ENCODE data around the gene SNAPIN. TPM values are rescaled to one million over a fixed set of nuclear protein-coding genes. Genes with fewer than 3 reads are reported as not detected.

The SNAPIN gene
- total and polyA plus RNA-seq, 3 donors from 2014 or later, result 48.9 to 61.7 (median 57.4) TPM

GRCh38 chr1:153631047-153632022 lies 27.2 kb upstream of the SNAPIN start:
- intact Hi-C loops (cut with DNase I; ENCODE audit: low total_unique reads), result no loop called here

GRCh38 chr1:153633161-153633753 lies 25.2 kb upstream of the SNAPIN start:
- peak overlapping the region; percentile 87 to 93 for H3K4me3 ChIP-seq
- DNase-seq, result no peak
- intact Hi-C loops (cut with DNase I; ENCODE audit: low total_unique reads), result no loop called here
- no peaks in the 10 kb centered on the region for H3K27me3 ChIP-seq
- H3K4me1 ChIP-seq, result peaks cover 16% of the 10 kb centered on the region
- WGBS, 2 donors, result 21 to 28% methylated on average over 18 of the region's 18 CpGs
- TF ChIP-seq POLR2A (IDR thresholded peaks at IDR 0.05) (no peak), CTCF (IDR thresholded peaks at IDR 0.05) (no peak)
- peak overlapping the region; percentile 98 to 100 for H3K27ac ChIP-seq
- no peaks in the 10 kb centered on the region for H3K36me3 ChIP-seq (ENCODE audit: low read depth, missing control alignments)
- no peaks in the 10 kb centered on the region for H3K9me3 ChIP-seq

More at GRCh38 chr1:153631047-153632022, 27.2 kb upstream of the SNAPIN start:
- Histone ChIP-seq H3K4me1 (peaks cover 31% of the 10 kb centered on the region), H3K27ac (peak overlapping the region in 1 of 2 donors; percentile 35), H3K36me3 (ENCODE audit: low read depth, missing control alignments) (no peaks in the 10 kb centered on the region), H3K27me3 (no peaks in the 10 kb centered on the region), H3K4me3 (no peak overlapping the region), H3K9me3 (no peaks in the 10 kb centered on the region)
- no peak for DNase-seq
- TF ChIP-seq CTCF (IDR thresholded peaks at IDR 0.05) (no peak), POLR2A (IDR thresholded peaks at IDR 0.05) (no peak)
- WGBS, 2 donors, result 80 to 85% methylated on average over 10 of the region's 10 CpGs

- Histone ChIP-seq H3K4me1 (peaks cover 15% of the 10 kb centered on the region), H3K9me3 (no peaks in the 10 kb centered on the region), H3K27ac (peak within 1 kb of the TSS; percentile 98 to 100), H3K4me3 (peak within 1 kb of the TSS; percentile 87 to 93), H3K27me3 (no peaks in the 10 kb centered on the region), H3K36me3 (ENCODE audit: low read depth, missing control alignments) (no peaks in the 10 kb centered on the region)
- 1% methylated on average over 48 to 65 of the region's 65 CpGs for WGBS, 2 donors
- intact Hi-C loops (cut with DNase I; ENCODE audit: low total_unique reads), result no loop called here
- TF ChIP-seq POLR2A (IDR thresholded peaks at IDR 0.05), result peak; percentile 74
- peak in 1 of 3 experiments; percentile 38 for TF ChIP-seq CTCF (IDR thresholded peaks at IDR 0.05)
- peak; percentile 99 for DNase-seq
These were observed 24.5 kb upstream of the SNAPIN start, which contains the start of gene CHTOP for GRCh38 chr1:153633754-153634665. TSS of gene CHTOP (plus strand) at chr1:153634066. CDS start at chr1:153636589, 2,523 bp downstream.

- peaks cover 7% of the 10 kb centered on the region for H3K4me1 ChIP-seq
- 67 to 70% methylated on average over 7 of the region's 7 CpGs for WGBS, 2 donors
- intact Hi-C loops (cut with DNase I; ENCODE audit: low total_unique reads), result no loop called here
- TF ChIP-seq CTCF (IDR thresholded peaks at IDR 0.05), result no peak
- TF ChIP-seq POLR2A (IDR thresholded peaks at IDR 0.05), result no peak
- no peak overlapping the region for H3K4me3 ChIP-seq
- DNase-seq, result no peak
- peak overlapping the region; percentile 98 to 100 for H3K27ac ChIP-seq
- H3K27me3 ChIP-seq, result no peaks in the 10 kb centered on the region
- H3K36me3 ChIP-seq (ENCODE audit: low read depth, missing control alignments), result no peaks in the 10 kb centered on the region
- no peaks in the 10 kb centered on the region for H3K9me3 ChIP-seq
These were observed 22.6 kb upstream of the SNAPIN start for GRCh38 chr1:153635872-153636271.
